ENCODE results near the gene SIGLEC11.

DNA sequence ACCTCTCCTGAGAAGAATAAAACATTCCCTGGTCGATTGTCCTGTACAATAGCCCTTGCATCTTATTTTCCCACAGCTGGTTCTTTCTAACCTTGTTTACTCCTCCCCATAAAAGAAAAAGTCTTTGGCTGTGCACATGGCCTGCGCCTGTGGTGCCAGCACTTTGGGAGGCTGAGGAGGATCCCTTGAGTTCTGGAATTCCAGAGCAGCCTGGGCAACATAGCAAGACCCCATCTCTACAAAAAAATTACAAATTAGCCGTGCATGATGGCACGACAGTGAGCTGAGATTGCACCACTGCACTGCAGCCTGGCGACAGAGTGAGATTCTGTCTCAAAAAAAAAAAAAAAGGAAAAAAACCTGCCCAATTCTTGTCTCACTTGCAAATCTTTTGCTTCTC lies 24.4 kb downstream of the SIGLEC11 start:
- TF ChIP-seq, protein P1, sequence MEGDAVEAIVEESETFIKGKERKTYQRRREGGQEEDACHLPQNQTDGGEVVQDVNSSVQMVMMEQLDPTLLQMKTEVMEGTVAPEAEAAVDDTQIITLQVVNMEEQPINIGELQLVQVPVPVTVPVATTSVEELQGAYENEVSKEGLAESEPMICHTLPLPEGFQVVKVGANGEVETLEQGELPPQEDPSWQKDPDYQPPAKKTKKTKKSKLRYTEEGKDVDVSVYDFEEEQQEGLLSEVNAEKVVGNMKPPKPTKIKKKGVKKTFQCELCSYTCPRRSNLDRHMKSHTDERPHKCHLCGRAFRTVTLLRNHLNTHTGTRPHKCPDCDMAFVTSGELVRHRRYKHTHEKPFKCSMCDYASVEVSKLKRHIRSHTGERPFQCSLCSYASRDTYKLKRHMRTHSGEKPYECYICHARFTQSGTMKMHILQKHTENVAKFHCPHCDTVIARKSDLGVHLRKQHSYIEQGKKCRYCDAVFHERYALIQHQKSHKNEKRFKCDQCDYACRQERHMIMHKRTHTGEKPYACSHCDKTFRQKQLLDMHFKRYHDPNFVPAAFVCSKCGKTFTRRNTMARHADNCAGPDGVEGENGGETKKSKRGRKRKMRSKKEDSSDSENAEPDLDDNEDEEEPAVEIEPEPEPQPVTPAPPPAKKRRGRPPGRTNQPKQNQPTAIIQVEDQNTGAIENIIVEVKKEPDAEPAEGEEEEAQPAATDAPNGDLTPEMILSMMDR (IDR thresholded peaks at IDR 0.05) = no peak
- no peak for TF ChIP-seq POLR2A (IDR thresholded peaks at IDR 0.05)

All from uterus (tissue), 2 donors.